ENCODE data around the gene RRP8. TPM values are rescaled to one million over a fixed set of nuclear protein-coding genes. Genes with fewer than 3 reads are reported as not detected.

Gene RRP8
- total RNA-seq, 1 experiment from 2014 or later, result 17.8 TPM

DNA sequence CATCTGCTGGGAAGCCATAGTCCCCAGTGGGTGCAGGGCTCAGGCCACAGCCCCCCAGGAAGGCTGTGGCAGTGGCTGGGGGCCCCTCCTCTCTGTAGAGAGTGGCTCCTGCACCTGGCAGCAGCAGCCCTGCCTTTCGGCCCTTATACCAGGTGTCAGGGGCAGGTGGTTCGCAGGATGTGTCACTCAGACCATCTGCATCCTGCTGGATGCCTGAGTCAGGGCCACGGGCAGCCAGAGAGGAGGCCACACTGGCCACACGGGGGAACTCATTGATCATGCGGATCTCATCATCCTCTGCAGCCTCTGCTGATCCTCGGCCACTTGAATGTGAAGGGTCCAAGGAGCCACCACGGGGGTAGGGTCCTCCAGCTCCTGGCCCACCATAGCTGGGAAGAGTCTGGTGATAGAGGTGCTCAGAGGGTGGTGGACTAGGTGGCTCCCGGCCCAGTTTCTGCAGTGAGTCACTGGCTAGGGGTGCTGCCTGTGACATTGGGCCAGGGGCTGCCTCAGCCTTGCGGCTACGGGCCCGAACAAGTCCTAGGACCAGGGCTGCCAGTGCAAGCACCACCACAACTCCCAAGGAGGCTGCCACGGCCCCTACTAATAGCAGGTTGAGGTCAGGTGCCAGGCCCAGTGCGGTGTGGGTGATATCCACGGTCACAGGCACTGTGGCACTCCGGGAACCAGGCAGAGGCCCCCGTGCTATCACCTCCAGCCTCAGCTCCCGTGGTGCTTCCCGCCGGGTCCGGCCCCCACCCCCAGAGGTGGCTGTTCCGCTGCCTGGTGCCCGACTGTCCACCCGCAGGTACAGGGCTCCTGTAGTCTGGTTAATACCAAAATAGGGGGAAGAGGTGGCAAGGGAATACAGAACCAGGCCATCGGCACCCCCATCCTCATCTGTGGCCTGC lies 19.1 kb upstream of the RRP8 start:
- Histone ChIP-seq H2AFZ (ENCODE audit: low read depth, low read length, poor library complexity, severe bottlenecking) (no peak overlapping the region), H3K4me2 (ENCODE audit: low read length) (no peak overlapping the region), H3K9ac (ENCODE audit: low read length) (no peak overlapping the region), H3K4me1 (ENCODE audit: control insufficient read depth in 1 of 2, insufficient read depth in 2 of 2, low read length in 2 of 2) (peaks cover 5 to 15% of the 10 kb centered on the region in 2 experiments; a peak in 3 of 4 replicates), H3K79me2 (ENCODE audit: insufficient read depth, low read length) (peaks cover 11% of the 10 kb centered on the region; the same call in 1 of the 2 replicates), H4K20me1 (ENCODE audit: insufficient read depth) (no peaks in the 10 kb centered on the region), H3K4me3 (replicated peaks in 1 of 2; ENCODE audit: low read depth in 1 of 2, low read length in 2 of 2) (no peak overlapping the region), H3K9me3 (ENCODE audit: control insufficient read depth in 1 of 2, insufficient read depth in 1 of 2, low read depth in 1 of 2, low read length in 2 of 2) (no peaks in the 10 kb centered on the region), H3K9me2 (ENCODE audit: insufficient read depth) (no peaks in the 10 kb centered on the region), H3K36me3 (ENCODE audit: control insufficient read depth in 1 of 2, insufficient read depth in 2 of 2, low read length in 2 of 2) (no peaks in the 10 kb centered on the region), H3K27me3 (ENCODE audit: insufficient read depth, low read length) (no peaks in the 10 kb centered on the region), H3K27ac (ENCODE audit: low read depth, low read length) (no peak overlapping the region)
- ChIA-PET CTCF (interaction anchor here (1.1 kb wide), 1 partner anchor 84 kb away, joined by 4 read pairs; no protein-coding TSS in a partner anchor), POLR2A (interaction anchor here (1.1 kb wide), 1 partner anchor 11 kb away, joined by 4 read pairs; the partner anchor contains the start of gene TAF10), RAD21 (ENCODE audit: low non-redundant PET in 1 of 2, low total read pairs in 2 of 2, uncharacterized antibody in 2 of 2, unreplicated experiment in 2 of 2) (no interaction called here)
- ATAC-seq, result no peak
- intact Hi-C loops (cut with micrococcal nuclease), result no loop called here
- no TSS peak for BruUV-seq (replicated peaks)
- no peak for DNase-seq (ENCODE audit: low read depth, low spot score)
- TF ChIP-seq FOSL1 (IDR thresholded peaks at IDR 0.05; ENCODE audit: low read depth), result no peak
- TF ChIP-seq, protein P1, sequence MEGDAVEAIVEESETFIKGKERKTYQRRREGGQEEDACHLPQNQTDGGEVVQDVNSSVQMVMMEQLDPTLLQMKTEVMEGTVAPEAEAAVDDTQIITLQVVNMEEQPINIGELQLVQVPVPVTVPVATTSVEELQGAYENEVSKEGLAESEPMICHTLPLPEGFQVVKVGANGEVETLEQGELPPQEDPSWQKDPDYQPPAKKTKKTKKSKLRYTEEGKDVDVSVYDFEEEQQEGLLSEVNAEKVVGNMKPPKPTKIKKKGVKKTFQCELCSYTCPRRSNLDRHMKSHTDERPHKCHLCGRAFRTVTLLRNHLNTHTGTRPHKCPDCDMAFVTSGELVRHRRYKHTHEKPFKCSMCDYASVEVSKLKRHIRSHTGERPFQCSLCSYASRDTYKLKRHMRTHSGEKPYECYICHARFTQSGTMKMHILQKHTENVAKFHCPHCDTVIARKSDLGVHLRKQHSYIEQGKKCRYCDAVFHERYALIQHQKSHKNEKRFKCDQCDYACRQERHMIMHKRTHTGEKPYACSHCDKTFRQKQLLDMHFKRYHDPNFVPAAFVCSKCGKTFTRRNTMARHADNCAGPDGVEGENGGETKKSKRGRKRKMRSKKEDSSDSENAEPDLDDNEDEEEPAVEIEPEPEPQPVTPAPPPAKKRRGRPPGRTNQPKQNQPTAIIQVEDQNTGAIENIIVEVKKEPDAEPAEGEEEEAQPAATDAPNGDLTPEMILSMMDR (IDR thresholded peaks at IDR 0.05 in 2 of 3, conservative IDR thresholded peaks at IDR 0.05 in 1 of 3; ENCODE audit: borderline replicate concordance in 1 of 3, insufficient read depth in 1 of 3, low read depth in 2 of 3, low read length in 2 of 3), result no peak
- no peak for TF ChIP-seq EGR1 (IDR thresholded peaks at IDR 0.05; ENCODE audit: low read depth)
- TF ChIP-seq YY1 (IDR thresholded peaks at IDR 0.05; ENCODE audit: extremely low read depth, insufficient replicate concordance, low read depth, low read length), result no peak
- no peak for TF ChIP-seq ELF1 (IDR thresholded peaks at IDR 0.05; ENCODE audit: borderline replicate concordance, low read depth)
- TF ChIP-seq SRF (IDR thresholded peaks at IDR 0.05; ENCODE audit: low read depth), result no peak
- no peak for TF ChIP-seq ZNF274 (IDR thresholded peaks at IDR 0.05; ENCODE audit: low read depth, low read length)
- no peak for TF ChIP-seq CEBPB (IDR thresholded peaks at IDR 0.05; ENCODE audit: low read depth)
- TF ChIP-seq SP1 (IDR thresholded peaks at IDR 0.05; ENCODE audit: low read depth), result no peak
- TF ChIP-seq, protein P2, sequence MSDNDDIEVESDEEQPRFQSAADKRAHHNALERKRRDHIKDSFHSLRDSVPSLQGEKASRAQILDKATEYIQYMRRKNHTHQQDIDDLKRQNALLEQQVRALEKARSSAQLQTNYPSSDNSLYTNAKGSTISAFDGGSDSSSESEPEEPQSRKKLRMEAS (IDR thresholded peaks at IDR 0.05), result no peak
- no peak for TF ChIP-seq RAD21 (IDR thresholded peaks at IDR 0.05; ENCODE audit: low read depth)
- TF ChIP-seq CBX3 (IDR thresholded peaks at IDR 0.05; ENCODE audit: low read depth), result no peak
- TF ChIP-seq, protein P3, sequence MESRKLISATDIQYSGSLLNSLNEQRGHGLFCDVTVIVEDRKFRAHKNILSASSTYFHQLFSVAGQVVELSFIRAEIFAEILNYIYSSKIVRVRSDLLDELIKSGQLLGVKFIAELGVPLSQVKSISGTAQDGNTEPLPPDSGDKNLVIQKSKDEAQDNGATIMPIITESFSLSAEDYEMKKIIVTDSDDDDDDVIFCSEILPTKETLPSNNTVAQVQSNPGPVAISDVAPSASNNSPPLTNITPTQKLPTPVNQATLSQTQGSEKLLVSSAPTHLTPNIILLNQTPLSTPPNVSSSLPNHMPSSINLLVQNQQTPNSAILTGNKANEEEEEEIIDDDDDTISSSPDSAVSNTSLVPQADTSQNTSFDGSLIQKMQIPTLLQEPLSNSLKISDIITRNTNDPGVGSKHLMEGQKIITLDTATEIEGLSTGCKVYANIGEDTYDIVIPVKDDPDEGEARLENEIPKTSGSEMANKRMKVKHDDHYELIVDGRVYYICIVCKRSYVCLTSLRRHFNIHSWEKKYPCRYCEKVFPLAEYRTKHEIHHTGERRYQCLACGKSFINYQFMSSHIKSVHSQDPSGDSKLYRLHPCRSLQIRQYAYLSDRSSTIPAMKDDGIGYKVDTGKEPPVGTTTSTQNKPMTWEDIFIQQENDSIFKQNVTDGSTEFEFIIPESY (IDR thresholded peaks at IDR 0.05; ENCODE audit: extremely low read depth, insufficient replicate concordance, low read length), result no peak
- no peak for TF ChIP-seq EZH2phosphoT487 (IDR thresholded peaks at IDR 0.05; ENCODE audit: borderline replicate concordance)
- TF ChIP-seq, protein P4, sequence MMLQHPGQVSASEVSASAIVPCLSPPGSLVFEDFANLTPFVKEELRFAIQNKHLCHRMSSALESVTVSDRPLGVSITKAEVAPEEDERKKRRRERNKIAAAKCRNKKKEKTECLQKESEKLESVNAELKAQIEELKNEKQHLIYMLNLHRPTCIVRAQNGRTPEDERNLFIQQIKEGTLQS (IDR thresholded peaks at IDR 0.05), result no peak

All from HCT116 (cell line).